H9 (cell line): ENCODE results near the gene VPS45. TPM values are rescaled to one million over a fixed set of nuclear protein-coding genes. Genes with fewer than 3 reads are reported as not detected.

Experiments used
- DNase-seq: peaks from one replicate; pipeline ENCODE4 v3.0.0-alpha.2; 2017
- H2AFZ ChIP-seq: one replicate; pipeline ENCODE4 v1.6.1; 2013; ENCODE audit warnings: mild to moderate bottlenecking, low read length, control low read depth, moderate library complexity
- H2AK5ac ChIP-seq: 2 replicates; pipeline ENCODE4 v1.6.1; 2013; ENCODE audit warnings: low read length, control low read depth, mixed read lengths; ENCODE audit not compliant: insufficient read length
- H2BK120ac ChIP-seq: one replicate; pipeline ENCODE4 v1.6.1; 2013; ENCODE audit warnings: low read depth, mild to moderate bottlenecking, low read length, control low read depth, inconsistent platforms; ENCODE audit not compliant: poor library complexity, severe bottlenecking
- H2BK12ac ChIP-seq: 2 replicates; pipeline ENCODE4 v1.6.1; 2013; ENCODE audit warnings: low read length, control low read depth, mixed read lengths, low read depth; ENCODE audit not compliant: insufficient read length
- H2BK15ac ChIP-seq: 2 replicates; pipeline ENCODE4 v1.6.1; 2013; ENCODE audit warnings: low read depth, low read length, control low read depth
- H2BK20ac ChIP-seq: one replicate; pipeline ENCODE4 v1.6.1; 2013; ENCODE audit warnings: low read depth, mild to moderate bottlenecking, low read length, control low read depth, inconsistent platforms; ENCODE audit not compliant: poor library complexity, severe bottlenecking
- H2BK5ac ChIP-seq: 2 replicates; pipeline ENCODE4 v1.6.1; 2013; ENCODE audit warnings: low read length, control low read depth, mixed read lengths; ENCODE audit not compliant: insufficient read length
- H3K14ac ChIP-seq: 2 replicates; pipeline ENCODE4 v1.6.1; 2013; ENCODE audit warnings: low read length, control low read depth; ENCODE audit not compliant: insufficient read depth
- H3K18ac ChIP-seq: 2 replicates; pipeline ENCODE4 v1.6.1; 2013; ENCODE audit warnings: low read depth, mild to moderate bottlenecking, mixed read lengths, low read length, control low read depth; ENCODE audit not compliant: insufficient read length
- H3K23ac ChIP-seq: 2 replicates; pipeline ENCODE4 v1.6.1; 2013; ENCODE audit warnings: low read length, control low read depth, mixed read lengths, low read depth; ENCODE audit not compliant: insufficient read length
- H3K23me2 ChIP-seq: 2 replicates; pipeline ENCODE4 v1.6.1; 2013; ENCODE audit warnings: low read depth, mild to moderate bottlenecking, mixed read lengths, low read length, control low read depth; ENCODE audit not compliant: insufficient read length, poor library complexity, severe bottlenecking
- H3K27ac ChIP-seq: 2 replicates; pipeline ENCODE4 v1.5.1; 2013; ENCODE audit warnings: low read length, control low read depth, mixed read lengths, low read depth; ENCODE audit not compliant: insufficient read length
- H3K27me3 ChIP-seq: 2 replicates; pipeline ENCODE4 v1.6.1; 2013; ENCODE audit warnings: low read length, control low read depth, inconsistent platforms; ENCODE audit not compliant: insufficient read depth
- H3K4ac ChIP-seq: 2 replicates; pipeline ENCODE4 v1.6.1; 2013; ENCODE audit warnings: low read depth, mild to moderate bottlenecking, control low read depth, inconsistent platforms, low read length, moderate library complexity
- H3K4me1 ChIP-seq: 2 replicates; pipeline ENCODE4 v1.6.1; 2013; ENCODE audit warnings: low read length, control low read depth, inconsistent platforms; ENCODE audit not compliant: insufficient read depth
- H3K4me2 ChIP-seq: 2 replicates; pipeline ENCODE4 v1.6.1; 2013; ENCODE audit warnings: low read length, control low read depth, mixed read lengths; ENCODE audit not compliant: insufficient read length, insufficient read depth
- H3K56ac ChIP-seq: 2 replicates; pipeline ENCODE4 v1.6.1; 2013; ENCODE audit warnings: low read depth, mild to moderate bottlenecking, mixed read lengths, low read length, control low read depth; ENCODE audit not compliant: insufficient read length
- H3K79me1 ChIP-seq: 2 replicates; pipeline ENCODE4 v1.6.1; 2013; ENCODE audit warnings: low read depth, mild to moderate bottlenecking, moderate library complexity, low read length, control low read depth, inconsistent platforms; ENCODE audit not compliant: insufficient read depth, poor library complexity, severe bottlenecking
- H3K79me2 ChIP-seq: 2 replicates; pipeline ENCODE4 v1.6.1; 2013; ENCODE audit warnings: low read length, control low read depth, inconsistent platforms; ENCODE audit not compliant: insufficient read depth
- H3K9ac ChIP-seq: 2 replicates; pipeline ENCODE4 v1.6.1; 2013; ENCODE audit warnings: low read length, control low read depth, mixed read lengths; ENCODE audit not compliant: insufficient read length; ENCODE audit errors: extremely low read depth
- H3K9me3 ChIP-seq: one replicate; pipeline ENCODE4 v1.6.1; 2013; ENCODE audit warnings: low read depth, low read length, inconsistent platforms; ENCODE audit not compliant: control insufficient read depth
- H3T11ph ChIP-seq: one replicate; pipeline ENCODE4 v1.6.1; 2013; ENCODE audit warnings: mild to moderate bottlenecking, low read length, control low read depth, inconsistent platforms
- H4K20me1 ChIP-seq: one replicate; pipeline ENCODE4 v1.6.1; 2013; ENCODE audit not compliant: control insufficient read depth, insufficient read length, insufficient read depth
- H4K5ac ChIP-seq: 2 replicates; pipeline ENCODE4 v1.6.1; 2013; ENCODE audit warnings: low read depth, mild to moderate bottlenecking, mixed read lengths, low read length, control low read depth; ENCODE audit not compliant: insufficient read length
- H4K8ac ChIP-seq: replicated peaks from 2 replicates; pipeline ENCODE4 v1.6.1; 2013; ENCODE audit warnings: low read length, control low read depth, mixed read lengths, low read depth; ENCODE audit not compliant: insufficient read length
- H4K91ac ChIP-seq: 2 replicates; pipeline ENCODE4 v1.6.1; 2013; ENCODE audit warnings: low read depth, mild to moderate bottlenecking, moderate library complexity, mixed read lengths, low read length, control low read depth; ENCODE audit not compliant: insufficient read length
- H3K27ac Mint-ChIP-seq, 3 experiments: 2 replicates in 2 of 3; 3 replicates in 1 of 3; pipeline ENCODE4 v1.8.0; 2020 to 2021; ENCODE audit warnings: mixed read lengths in 3 of 3, mild to moderate bottlenecking in 1 of 3, moderate library complexity in 1 of 3
- H3K27me3 Mint-ChIP-seq: 2 replicates; pipeline ENCODE4 v1.8.0; 2021; ENCODE audit warnings: low read depth, mild to moderate bottlenecking, moderate library complexity, mixed read lengths
- H3K36me3 Mint-ChIP-seq, 3 experiments: 2 replicates in 2 of 3; 3 replicates in 1 of 3; pipeline ENCODE4 v1.8.0; 2020 to 2021; ENCODE audit warnings: low read depth in 3 of 3, mixed read lengths in 3 of 3; ENCODE audit not compliant: insufficient read depth in 1 of 3
- H3K4me1 Mint-ChIP-seq, 2 experiments: 2 replicates each; pipeline ENCODE4 v1.8.0; 2020; ENCODE audit warnings: mixed read lengths in 2 of 2
- H3K4me3 Mint-ChIP-seq, 2 experiments: 2 replicates in 1 of 2; 3 replicates in 1 of 2; pipeline ENCODE4 v1.8.0; 2020 to 2021; ENCODE audit warnings: mild to moderate bottlenecking in 2 of 2, mixed read lengths in 2 of 2, moderate library complexity in 1 of 2
- H3K9me3 Mint-ChIP-seq, 2 experiments: 2 replicates in 1 of 2; 3 replicates in 1 of 2; pipeline ENCODE4 v1.8.0; 2020; ENCODE audit warnings: mild to moderate bottlenecking in 2 of 2, mixed read lengths in 2 of 2, moderate library complexity in 1 of 2
- CTCF ChIP-seq: fragments of 200-600 bp; sonication (generic); conservative IDR thresholded peaks from 3 replicates; pipeline ENCODE4 v1.8.0; 2021; ENCODE audit warnings: antibody characterized with exemption, mild to moderate bottlenecking
- WGBS: extraction: QIAGEN DNeasy Blood & Tissue Kit; methylation state at CpG from one replicate; pipeline ENCODE4 v1.1.7; 2013; ENCODE audit warnings: missing lambda C conversion rate, low lambda C conversion rate, mixed read lengths; ENCODE audit not compliant: insufficient read length; ENCODE audit errors: extremely low coverage; 5-methylcytosine and 5-hydroxymethylcytosine counted together
- total RNA-seq: library from RNA; stranded (reverse); gene quantifications from 2 replicates; pipeline ENCODE4 v1.2.1, GENCODE V29; 2021

The VPS45 gene
- total RNA-seq, 1 experiment from 2014 or later, result 31.8 TPM

- H2BK20ac ChIP-seq, result no peak overlapping the region
These were observed 11.2 kb upstream of the VPS45 start for GRCh38 chr1:150056407-150056806.

More at GRCh38 chr1:150056407-150056806, 11.2 kb upstream of the VPS45 start:
- no peak overlapping the region for H3K4ac ChIP-seq
- H4K5ac ChIP-seq, result no peak overlapping the region
- H3K4me1 Mint-ChIP-seq, result no peaks in the 10 kb centered on the region
- no peak overlapping the region for H4K91ac ChIP-seq
- no peak overlapping the region for H3T11ph ChIP-seq
- H3K4me1 ChIP-seq, result no peaks in the 10 kb centered on the region
- DNase-seq, result no peak
- no peak overlapping the region for H2AFZ ChIP-seq
- H3K23ac ChIP-seq, result no peak overlapping the region
- no peaks in the 10 kb centered on the region for H3K27me3 ChIP-seq
- H4K8ac ChIP-seq, result no peak overlapping the region
- no peak overlapping the region for H3K14ac ChIP-seq
- H3K27ac Mint-ChIP-seq, result no peak overlapping the region
- H3K9me3 ChIP-seq, result no peaks in the 10 kb centered on the region
- no peak overlapping the region for H3K9ac ChIP-seq
- no peaks in the 10 kb centered on the region for H3K36me3 Mint-ChIP-seq
- no peaks in the 10 kb centered on the region for H3K27me3 Mint-ChIP-seq
- H2AK5ac ChIP-seq, result no peak overlapping the region
- no peak overlapping the region for H3K4me3 Mint-ChIP-seq
- no peak overlapping the region for H2BK15ac ChIP-seq
- no peaks in the 10 kb centered on the region for H3K9me3 Mint-ChIP-seq
- no peak for TF ChIP-seq CTCF
- H3K56ac ChIP-seq, result no peak overlapping the region
- H3K27ac ChIP-seq, result no peak overlapping the region
- H3K79me2 ChIP-seq, result no peaks in the 10 kb centered on the region
- no peaks in the 10 kb centered on the region for H4K20me1 ChIP-seq
- H3K79me1 ChIP-seq, result no peaks in the 10 kb centered on the region
- no peak overlapping the region for H2BK12ac ChIP-seq
- no peak overlapping the region for H2BK120ac ChIP-seq
- no peak overlapping the region for H3K18ac ChIP-seq
- H2BK5ac ChIP-seq, result no peak overlapping the region
- H3K4me2 ChIP-seq, result no peak overlapping the region
- H3K23me2 ChIP-seq, result no peaks in the 10 kb centered on the region
- WGBS, result no CpG with 5 or more reads among the region's 1 CpG
